GM19372 (cell line): ENCODE measurements around the gene KCTD1.

Experiments
- ATAC-seq: cut with Tn5 transposase; IDR thresholded peaks from one replicate; pipeline ENCODE4 v1.9.1; 2021; ENCODE audit warnings: mild to moderate bottlenecking, low read depth, moderate library complexity; ENCODE audit not compliant: unreplicated experiment

Gene KCTD1

GRCh38 chr18:26435415-26436095 lies 112.8 kb downstream of the KCTD1 start:
- no peak for ATAC-seq

- no peak for ATAC-seq
Observed at GRCh38 chr18:26434887-26435286, 113.5 kb downstream of the KCTD1 start.

DNA sequence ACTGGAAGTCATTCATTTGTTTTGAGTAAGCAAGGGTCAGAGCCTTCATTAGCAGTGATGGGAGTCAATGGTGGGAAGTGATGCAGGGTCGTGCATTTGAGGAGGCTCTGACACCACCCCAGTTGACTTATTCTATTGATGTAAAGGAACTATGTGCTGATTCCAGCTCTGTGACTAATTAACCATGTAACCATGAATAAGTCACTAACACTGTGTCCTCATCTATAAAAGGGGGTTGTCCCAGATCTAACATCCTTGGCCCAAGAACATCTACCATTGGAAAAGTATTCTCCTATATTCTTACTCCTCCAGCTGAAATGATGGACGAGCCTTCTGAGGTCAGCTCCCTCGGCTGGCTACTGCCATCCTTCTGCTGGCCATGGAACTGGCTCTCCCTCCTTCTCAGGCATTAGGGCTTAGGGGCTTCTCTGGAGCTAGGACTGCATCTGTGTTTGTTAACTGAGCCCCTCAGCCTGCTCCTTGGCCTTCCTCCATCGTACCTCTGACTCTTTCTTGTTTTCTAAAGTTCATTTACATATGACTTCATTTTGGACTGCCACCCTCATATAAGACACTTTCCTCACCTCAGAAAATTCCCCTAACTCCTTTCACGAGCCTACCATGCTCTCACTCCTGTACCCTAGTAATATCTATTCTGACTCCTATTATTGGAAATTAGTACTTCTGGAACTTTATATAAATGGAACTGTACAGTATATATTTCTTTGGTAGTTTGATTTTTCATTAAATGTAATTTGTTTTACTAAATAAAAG lies 115.5 kb downstream of the KCTD1 start:
- no peak for ATAC-seq

DNA sequence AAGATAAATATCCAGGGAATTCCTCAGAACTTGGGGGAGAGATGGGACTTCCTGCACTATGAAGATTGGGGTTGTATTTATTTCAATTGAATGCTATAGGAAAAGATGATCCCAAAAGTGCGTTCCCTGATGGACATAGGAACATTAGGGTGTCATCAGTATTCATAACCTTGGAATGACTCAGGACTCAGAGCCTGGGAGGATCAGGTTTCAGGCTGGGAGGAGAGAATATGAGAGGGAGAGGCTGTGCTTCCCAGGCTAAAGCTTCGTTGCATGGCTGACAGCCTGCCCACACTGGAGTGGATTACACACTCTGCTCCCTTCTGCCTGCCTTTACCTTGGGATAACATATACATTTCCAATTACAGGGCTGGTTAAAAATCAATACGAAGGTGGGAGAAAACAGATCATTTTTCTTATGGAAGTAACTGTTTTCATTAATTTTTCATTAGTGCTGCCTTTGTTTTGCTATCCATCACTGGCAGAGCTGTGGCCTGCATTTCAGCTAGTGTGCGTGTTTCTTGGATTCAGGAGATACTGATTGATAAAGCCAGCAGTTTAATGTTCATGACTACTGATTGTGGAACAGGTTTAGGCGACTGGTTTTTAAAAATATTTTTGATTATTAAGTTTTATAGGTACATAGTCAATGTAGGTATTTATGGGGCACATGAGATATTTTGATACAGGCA lies 118.7 kb downstream of the KCTD1 start:
- ATAC-seq, result no peak

DNA sequence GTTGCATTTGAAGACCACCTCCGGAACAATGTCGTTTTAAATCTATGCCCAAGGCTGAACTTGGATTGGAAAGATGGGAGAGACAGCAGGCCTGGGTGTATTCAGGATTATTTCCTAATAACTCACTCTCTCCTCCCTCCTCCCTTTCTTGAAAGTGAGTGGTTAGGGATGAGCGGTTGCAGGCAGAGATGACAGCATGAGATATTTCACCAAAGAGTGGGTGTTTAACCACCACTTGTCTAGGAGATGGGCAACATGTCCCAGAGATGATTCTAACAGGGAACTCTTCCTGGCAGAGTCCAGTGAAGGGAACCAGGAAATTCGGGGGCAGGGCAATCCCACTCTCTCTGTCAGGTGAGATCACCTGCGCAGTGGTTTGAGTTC lies 123.2 kb downstream of the KCTD1 start:
- ATAC-seq, result no peak

DNA sequence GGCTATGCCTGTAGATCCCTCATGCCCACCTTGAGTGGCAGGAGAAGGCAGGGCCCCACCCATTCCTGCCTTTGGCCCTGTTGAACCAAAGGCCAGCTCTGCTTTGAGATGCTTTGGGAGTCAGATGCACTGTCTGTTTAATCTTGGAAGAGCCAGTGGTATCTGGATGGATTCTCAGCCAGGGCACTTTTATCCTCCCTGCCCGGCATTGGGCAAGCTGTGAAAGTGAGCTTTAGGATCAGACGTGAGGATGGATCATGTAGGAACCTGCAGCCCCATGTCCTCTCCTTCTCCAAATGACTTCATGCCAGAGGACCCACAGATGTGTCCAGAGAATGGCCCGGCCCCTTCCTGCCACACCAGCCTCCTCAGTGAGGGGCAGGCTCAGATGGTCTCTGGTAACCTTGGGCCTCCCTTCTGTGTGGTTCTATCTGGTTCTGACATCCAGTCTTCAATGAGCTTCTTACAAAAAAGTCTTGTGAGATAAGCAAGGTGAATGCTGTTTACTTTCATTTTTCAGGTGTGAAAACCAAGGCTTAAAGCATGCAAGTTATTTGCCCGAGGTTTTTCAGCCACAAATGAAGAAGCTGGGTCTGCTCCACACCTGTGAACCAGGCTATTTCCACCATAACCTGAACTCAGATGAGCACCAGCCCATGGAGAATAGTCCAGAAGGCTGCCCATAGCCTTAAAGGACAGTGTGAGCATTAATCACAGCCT lies 123.8 kb downstream of the KCTD1 start:
- ATAC-seq, result no peak

- no peak for ATAC-seq
Observed at GRCh38 chr18:26422472-26423162, 125.7 kb downstream of the KCTD1 start.

DNA sequence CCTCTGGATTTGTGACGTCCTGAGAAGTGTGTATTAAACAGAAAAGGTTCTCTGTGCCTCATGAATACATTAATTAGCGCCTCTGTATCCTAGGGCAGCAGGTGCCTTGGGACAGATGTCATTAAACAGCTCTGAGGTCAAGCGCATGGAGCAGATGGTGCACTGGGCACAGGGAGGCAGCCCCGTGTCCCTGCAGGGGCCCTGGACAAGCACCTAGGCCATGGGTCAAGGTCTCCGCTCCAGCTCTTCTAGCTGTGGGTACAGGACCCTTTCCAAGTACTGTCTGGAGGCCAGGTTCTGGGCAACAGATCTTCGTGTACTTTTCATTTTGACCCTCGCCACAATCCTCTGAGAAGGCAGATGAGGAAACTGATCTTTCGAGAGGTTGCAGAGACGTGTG lies 126.4 kb downstream of the KCTD1 start:
- ATAC-seq, result no peak

DNA sequence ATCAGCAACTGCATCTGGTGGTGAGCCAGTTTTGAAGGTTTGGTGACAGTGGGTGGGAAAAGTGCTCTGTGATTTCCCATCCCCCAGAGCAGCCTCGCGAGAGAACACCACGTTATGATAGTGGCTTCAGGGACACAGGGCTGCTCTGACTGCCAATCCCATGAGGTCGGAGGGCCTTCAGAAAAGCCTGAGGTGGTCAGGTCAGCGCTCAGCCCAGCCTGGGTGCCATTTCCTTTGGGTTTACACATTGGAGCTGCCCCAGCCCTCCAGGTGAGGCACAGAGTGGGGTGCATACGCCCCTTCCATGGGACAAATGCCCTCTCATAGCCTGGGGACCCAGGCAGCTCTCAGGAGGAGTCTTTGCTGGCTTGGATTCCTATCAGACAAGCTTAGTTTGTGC lies 126.8 kb downstream of the KCTD1 start:
- ATAC-seq, result no peak

DNA sequence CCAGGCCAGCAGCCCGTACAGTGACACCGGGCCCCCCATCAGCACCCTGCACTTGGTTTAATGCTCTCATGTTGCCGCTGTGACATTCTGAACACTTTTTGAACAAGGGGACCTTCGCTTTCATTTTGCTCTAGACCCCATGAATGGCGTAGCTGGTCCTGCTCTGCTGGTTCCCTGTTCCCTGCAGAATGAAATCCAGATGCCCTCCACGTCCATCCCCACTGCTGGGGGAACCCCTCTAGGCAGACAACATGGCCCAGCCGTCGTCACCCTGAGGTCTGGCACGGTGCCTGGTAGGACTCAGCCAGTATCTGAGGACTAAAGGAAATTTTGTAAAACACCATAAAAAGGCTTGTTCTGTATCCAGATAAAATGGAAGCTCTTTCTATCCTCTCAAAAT lies 128.6 kb downstream of the KCTD1 start:
- no peak for ATAC-seq

DNA sequence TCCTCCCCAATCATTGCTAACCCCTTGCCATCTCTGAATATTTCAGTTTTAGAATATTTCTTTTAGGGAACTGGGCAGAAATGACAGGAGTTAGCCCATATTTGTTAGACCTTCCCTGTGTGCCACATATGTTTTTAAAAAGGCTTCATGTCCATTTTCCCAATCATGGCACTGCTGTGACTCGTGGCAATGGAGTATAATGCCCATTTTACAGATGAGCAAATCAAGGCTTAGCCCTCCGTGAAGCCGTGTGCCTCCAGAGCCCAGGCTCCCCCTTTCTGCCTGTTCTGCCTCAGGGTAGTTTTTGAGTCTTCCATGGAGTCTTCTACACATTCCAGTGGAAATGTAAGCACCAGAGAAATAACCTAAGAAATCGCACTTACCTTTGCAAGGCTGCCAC lies 130.1 kb downstream of the KCTD1 start:
- ATAC-seq, result no peak

- ATAC-seq, result no peak
Observed at GRCh38 chr18:26417190-26417589, 131.2 kb downstream of the KCTD1 start.

DNA sequence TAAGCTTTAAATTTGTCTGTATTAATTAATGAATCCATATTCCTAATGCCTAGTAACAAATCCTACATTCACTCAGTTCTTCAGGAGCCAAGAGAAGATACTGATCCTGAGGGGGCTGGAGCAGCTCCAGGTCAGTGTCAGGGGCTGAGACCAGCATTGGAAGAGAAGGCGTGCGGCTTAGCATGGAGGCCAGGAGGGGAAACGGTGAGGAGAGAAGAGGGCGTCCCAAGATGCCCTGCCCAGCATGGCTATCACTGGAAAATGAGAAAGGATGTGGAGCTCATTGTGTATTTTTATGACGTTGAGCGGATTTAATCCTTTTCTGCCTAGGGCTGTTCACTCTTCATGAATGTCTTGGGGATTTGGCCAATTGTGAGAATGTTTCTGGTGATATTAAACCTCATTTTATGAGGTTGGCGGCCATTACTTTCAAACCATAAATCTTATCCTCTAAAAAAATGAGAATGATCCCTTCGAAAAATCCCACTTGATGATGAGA lies 131.7 kb downstream of the KCTD1 start:
- no peak for ATAC-seq

DNA sequence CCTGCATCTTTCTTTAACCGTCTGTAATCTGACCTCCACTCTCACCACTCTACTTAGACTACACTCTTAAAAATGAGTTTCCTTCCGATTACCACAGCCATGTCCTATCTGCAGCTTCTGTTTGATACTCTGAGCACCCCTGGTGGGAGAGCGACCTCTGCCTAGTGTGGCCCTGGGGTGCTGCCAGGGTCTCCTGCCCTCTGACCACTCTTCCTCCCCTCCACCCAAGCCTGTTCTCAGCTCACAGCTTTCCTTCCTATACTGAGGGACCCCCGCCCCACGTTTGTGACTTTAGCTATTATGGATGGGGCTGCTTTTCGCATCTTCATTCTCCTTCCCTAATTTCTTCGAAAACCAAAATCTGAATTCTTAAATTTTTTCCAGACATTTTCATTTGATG lies 132.7 kb downstream of the KCTD1 start:
- ATAC-seq, result no peak

GRCh38 chr18:26414901-26415440 lies 133.4 kb downstream of the KCTD1 start:
- ATAC-seq, result no peak

DNA sequence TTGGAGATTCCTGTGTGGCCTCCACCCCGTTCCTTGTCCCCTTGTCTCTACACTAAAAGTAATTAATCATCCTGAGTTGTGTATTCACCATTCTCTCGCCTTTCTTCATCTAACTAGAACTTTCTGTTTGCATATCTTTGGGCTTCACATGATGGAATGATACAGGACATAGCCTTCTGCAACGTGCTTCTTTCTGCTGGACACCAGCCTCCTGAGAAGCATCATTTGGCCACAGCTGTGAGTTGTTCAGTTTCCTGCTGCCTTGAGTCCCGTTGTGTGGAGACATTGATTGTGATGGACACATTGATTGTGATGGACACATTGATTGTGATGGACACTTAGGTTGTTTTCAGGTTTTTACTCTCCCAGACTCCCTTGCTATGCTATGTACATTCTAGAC lies 139.3 kb downstream of the KCTD1 start:
- ATAC-seq, result no peak

GRCh38 chr18:26407736-26408601 lies 140.4 kb downstream of the KCTD1 start:
- ATAC-seq, result no peak

DNA sequence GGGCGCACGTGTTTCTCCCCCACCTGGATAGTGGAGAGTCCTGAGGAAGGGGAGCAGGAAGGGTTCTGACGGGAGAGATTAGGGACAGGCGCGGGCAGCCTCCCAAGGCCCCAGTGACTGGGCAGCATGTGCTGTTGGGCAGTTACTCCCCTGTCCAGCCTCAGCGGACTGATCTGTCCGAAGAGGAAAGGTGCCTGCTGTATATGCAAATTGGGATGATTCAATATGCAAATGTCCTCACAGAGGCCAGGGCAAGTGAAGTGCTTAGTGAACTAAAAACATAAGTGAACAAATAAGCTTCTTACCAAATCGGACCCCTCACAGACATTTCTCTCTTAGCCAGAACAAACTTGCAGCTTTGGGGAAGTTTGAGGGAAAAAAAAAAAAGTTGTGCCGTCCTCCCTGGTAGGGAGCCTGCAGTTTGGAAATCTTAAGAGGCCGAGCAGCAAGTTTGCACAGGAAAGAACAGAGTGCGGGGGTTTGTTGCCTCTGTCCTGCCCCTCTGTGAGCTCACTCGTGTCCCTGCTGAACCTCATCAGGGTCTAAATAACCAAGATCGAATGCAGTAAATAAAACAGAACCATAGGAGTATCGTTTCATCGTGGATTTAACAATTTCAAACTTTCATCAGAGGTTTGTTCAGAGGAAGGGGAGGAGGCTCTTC lies 141.4 kb downstream of the KCTD1 start:
- no peak for ATAC-seq

DNA sequence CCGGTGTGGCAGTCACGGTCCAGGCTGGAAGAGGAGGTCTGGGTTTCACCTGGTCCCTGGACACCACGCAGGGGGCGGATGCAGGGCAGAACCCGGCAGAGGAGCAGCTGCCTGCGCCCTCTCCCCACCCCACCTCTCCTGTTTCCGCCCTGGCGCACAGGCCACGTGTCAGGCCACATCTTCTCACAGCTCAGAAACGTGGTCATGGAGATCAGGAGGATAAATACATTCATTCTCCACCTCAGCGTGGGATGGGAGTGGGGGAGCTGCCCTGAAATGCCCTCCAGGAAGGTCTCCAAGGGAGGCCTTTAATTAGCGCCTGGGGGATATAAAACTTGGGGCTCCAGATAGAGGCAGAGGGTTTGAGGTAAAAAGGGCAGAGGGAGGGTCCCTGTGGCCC lies 142.0 kb downstream of the KCTD1 start:
- ATAC-seq, result no peak
